Measurements from ENCODE around the gene MPO.

- TF ChIP-seq MAX (IDR thresholded peaks at IDR 0.05) (no peak), REST (IDR thresholded peaks at IDR 0.05) (no peak), HOXA7 (CRISPR knock-in tag; IDR thresholded peaks at IDR 0.05) (no peak), RAD21 (conservative IDR thresholded peaks at IDR 0.05 in 1 of 2, IDR thresholded peaks at IDR 0.05 in 1 of 2) (no peak), POLR2A (IDR thresholded peaks at IDR 0.05; ENCODE audit: low read length) (no peak), SMC3 (IDR thresholded peaks at IDR 0.05) (no peak), CHD2 (IDR thresholded peaks at IDR 0.05; ENCODE audit: low read length, partially characterized antibody) (no peak), CTCF (IDR thresholded peaks at IDR 0.05) (no peak), MAFK (IDR thresholded peaks at IDR 0.05; ENCODE audit: partially characterized antibody) (no peak), PHF8 (IDR thresholded peaks at IDR 0.05; ENCODE audit: borderline replicate concordance, low read depth) (no peak), ZC3H11A (IDR thresholded peaks at IDR 0.05) (no peak), JUNB (IDR thresholded peaks at IDR 0.05) (no peak), MYC (IDR thresholded peaks at IDR 0.05; ENCODE audit: borderline replicate concordance, low read length) (no peak)
Measured at GRCh38 chr17:58273453-58274104, 7.2 kb downstream of the MPO start.

All from A549 (cell line).